SK-N-SH (cell line): Measurements from ENCODE around the gene KCNJ3. TPM values are rescaled to one million over a fixed set of nuclear protein-coding genes. Genes with fewer than 3 reads are reported as not detected.

Experiments
- CTCF ChIA-PET: fragments of 300-600, 350-600 bp; formaldehyde crosslinking; extraction: SDS; loops from one replicate; lab custom pipeline; 2021; lab: Yijun Ruan, JAX
- POLR2A ChIA-PET: fragments of 350-600 bp; sonication (Branson Sonifier 250); formaldehyde crosslinking; extraction: SDS; loops from one replicate; lab custom pipeline; 2020; ENCODE audit warnings: antibody characterized with exemption, inconsistent platforms; lab: Yijun Ruan, JAX
- DNase-seq: peaks from one replicate; pipeline ENCODE4 v3.0.0; 2012
- H2AFZ ChIP-seq: fragments of 200-600 bp; sonication (generic); 2 replicates; pipeline ENCODE4 v1.8.1; 2016; ENCODE audit warnings: antibody characterized with exemption, mild to moderate bottlenecking, low read depth
- H3F3A ChIP-seq: fragments of 200-600 bp; sonication (generic); replicated peaks from 2 replicates; pipeline ENCODE3; 2016; ENCODE audit warnings: antibody characterized with exemption, mild to moderate bottlenecking; ENCODE audit not compliant: insufficient read depth
- H3K27ac ChIP-seq, 2 experiments: fragments of 200-500 bp in 1 of 2; fragments of 200-600 bp in 1 of 2; sonication (Bioruptor generic) in 1 of 2; sonication (generic), shearing (Covaris generic) in 1 of 2; 2 replicates each; pipeline versions ENCODE4 v1.5.1 to v1.6.1; 2014 to 2016; ENCODE audit warnings: low read depth in 2 of 2, inconsistent platforms in 1 of 2, low read length in 1 of 2, mild to moderate bottlenecking in 1 of 2, mixed read lengths in 1 of 2
- H3K27me3 ChIP-seq: fragments of 200-600 bp; sonication (generic), shearing (Covaris generic); 2 replicates; pipeline ENCODE4 v1.6.1; 2016; ENCODE audit warnings: mixed run types; ENCODE audit not compliant: insufficient read depth
- H3K36me3 ChIP-seq, 2 experiments: fragments of 200-500 bp in 1 of 2; fragments of 200-600 bp in 1 of 2; sonication (Bioruptor generic) in 1 of 2; sonication (generic) in 1 of 2; replicated peaks in 1 of 2; 2 replicates each; pipeline versions ENCODE3 to v1.5.1; 2014 to 2016; ENCODE audit warnings: low read length in 1 of 2, mild to moderate bottlenecking in 1 of 2; ENCODE audit not compliant: insufficient read depth in 2 of 2, control insufficient read depth in 1 of 2
- H3K4me1 ChIP-seq, 2 experiments: fragments of 200-500 bp in 1 of 2; fragments of 200-600 bp in 1 of 2; sonication (Bioruptor generic) in 1 of 2; sonication (generic), shearing (Covaris generic) in 1 of 2; 2 replicates each; pipeline versions ENCODE4 v1.5.1 to v1.6.1; 2014 to 2016; ENCODE audit warnings: low read depth in 1 of 2, low read length in 1 of 2, mixed run types in 1 of 2; ENCODE audit not compliant: insufficient read depth in 2 of 2, control insufficient read depth in 1 of 2
- H3K4me2 ChIP-seq: fragments of 200-600 bp; sonication (generic), shearing (Covaris generic); 2 replicates; pipeline ENCODE4 v1.6.1; 2017; ENCODE audit warnings: mixed run types
- H3K4me3 ChIP-seq, 2 experiments: fragments of 200-500 bp in 1 of 2; fragments of 200-600 bp in 1 of 2; sonication (Bioruptor generic) in 1 of 2; sonication (generic), shearing (Covaris generic) in 1 of 2; 2 replicates each; pipeline versions ENCODE4 v1.5.1 to v1.8.1; 2014 to 2016; ENCODE audit warnings: low read depth in 2 of 2, inconsistent platforms in 1 of 2, low read length in 1 of 2, mild to moderate bottlenecking in 1 of 2, mixed read lengths in 1 of 2, moderate library complexity in 1 of 2
- H3K79me2 ChIP-seq: fragments of 200-600 bp; sonication (generic); 2 replicates; pipeline ENCODE4 v1.8.1; 2017; ENCODE audit warnings: mild to moderate bottlenecking; ENCODE audit not compliant: insufficient read depth
- H3K9ac ChIP-seq: fragments of 200-600 bp; sonication (generic); 2 replicates; pipeline ENCODE4 v1.6.1; 2017; ENCODE audit warnings: mixed run types
- H3K9me2 ChIP-seq: fragments of 200-600 bp; sonication (generic); 2 replicates; pipeline ENCODE4 v1.6.1; 2017; ENCODE audit warnings: mixed run types
- H3K9me3 ChIP-seq: fragments of 200-600 bp; sonication (generic); 2 replicates; pipeline ENCODE4 v1.6.1; 2017; ENCODE audit warnings: mixed run types, mild to moderate bottlenecking, moderate library complexity
- H4K20me1 ChIP-seq: fragments of 200-600 bp; sonication (generic); 2 replicates; pipeline ENCODE4 v1.6.1; 2017; ENCODE audit warnings: mild to moderate bottlenecking, mixed run types; ENCODE audit not compliant: insufficient read depth
- CTCF ChIP-seq: fragments of 200-600 bp; sonication (generic); IDR thresholded peaks from 2 replicates; pipeline ENCODE4 v1.6.1; 2017; ENCODE audit warnings: antibody characterized with exemption, mild to moderate bottlenecking, moderate library complexity
- ELF1 ChIP-seq: IDR thresholded peaks from 2 replicates; pipeline ENCODE4 v1.4.0; 2012
- EZH2phosphoT487 ChIP-seq: fragments of 200-600 bp; sonication (generic); IDR thresholded peaks from 2 replicates; pipeline ENCODE4 v1.6.1; 2017; ENCODE audit warnings: low read depth, mixed run types, mild to moderate bottlenecking, antibody characterized with exemption, moderate library complexity, borderline replicate concordance
- GATA2 ChIP-seq: sonication (generic); formaldehyde crosslinking; IDR thresholded peaks from 2 replicates; pipeline ENCODE4 v1.5.0; 2020; ENCODE audit warnings: mild to moderate bottlenecking, missing genetic modification reagents
- IRF3 ChIP-seq: fragments of 150-350 bp; IDR thresholded peaks from 2 replicates; pipeline ENCODE4 v1.6.1; 2016; ENCODE audit warnings: mild to moderate bottlenecking, low read depth, low read length
- JUND ChIP-seq: IDR thresholded peaks from 2 replicates; pipeline ENCODE4 v1.4.0; 2012
- MEF2A ChIP-seq: IDR thresholded peaks from 2 replicates; pipeline ENCODE4 v1.4.0; 2012; ENCODE audit warnings: low read depth, borderline replicate concordance
- MXI1 ChIP-seq: IDR thresholded peaks from 2 replicates; pipeline ENCODE4 v1.6.1; 2012; ENCODE audit warnings: mild to moderate bottlenecking, low read depth, low read length, improper control_type of control experiment
- NFIC ChIP-seq: IDR thresholded peaks from 2 replicates; pipeline ENCODE4 v1.4.0; 2012; ENCODE audit warnings: borderline replicate concordance
- NRF1 ChIP-seq: IDR thresholded peaks from 2 replicates; pipeline ENCODE4 v1.6.1; 2012; ENCODE audit warnings: low read depth, mild to moderate bottlenecking, low read length
- REST ChIP-seq: IDR thresholded peaks from 2 replicates; pipeline ENCODE4 v1.6.1; 2012; ENCODE audit warnings: mild to moderate bottlenecking, low read depth, low read length, moderate library complexity
- RFX5 ChIP-seq: IDR thresholded peaks from 2 replicates; pipeline ENCODE4 v1.6.1; 2012; ENCODE audit warnings: mild to moderate bottlenecking, improper control_type of control experiment, low read length
- RXRA ChIP-seq: IDR thresholded peaks from 2 replicates; pipeline ENCODE4 v1.4.0; 2012; ENCODE audit warnings: low read depth, mild to moderate bottlenecking, borderline replicate concordance
- SIN3A ChIP-seq: IDR thresholded peaks from 2 replicates; pipeline ENCODE4 v1.6.1; 2012; ENCODE audit warnings: low read depth, mild to moderate bottlenecking, low read length, moderate library complexity, borderline replicate concordance
- TAF1 ChIP-seq: IDR thresholded peaks from 2 replicates; pipeline ENCODE4 v1.6.1; 2012; ENCODE audit warnings: low read depth, mild to moderate bottlenecking, low read length, moderate library complexity, borderline replicate concordance
- TCF12 ChIP-seq: IDR thresholded peaks from 2 replicates; pipeline ENCODE4 v1.4.0; 2012
- USF1 ChIP-seq: IDR thresholded peaks from 2 replicates; pipeline ENCODE4 v1.4.0; 2012; ENCODE audit warnings: low read depth, borderline replicate concordance
- USF2 ChIP-seq: fragments of 150-350 bp; IDR thresholded peaks from 2 replicates; pipeline ENCODE4 v1.6.1; 2017; ENCODE audit warnings: antibody characterized with exemption, low read length, low read depth, borderline replicate concordance
- WGBS: methylation state at CpG from one replicate; pipeline ENCODE4 v1.1.6; 2017; ENCODE audit warnings: low lambda C conversion rate; 5-methylcytosine and 5-hydroxymethylcytosine counted together
- polyA plus RNA-seq, 3 experiments: library from polyadenylated mRNA; depleted of rRNA; stranded (reverse); fragments of >200 nt; gene quantifications; 2 replicates each; pipeline ENCODE4 v1.2.3, GENCODE V29; 2012

Gene KCNJ3
- polyA plus RNA-seq, 1 of the 3 experiments (the other 2 are of a cell fraction) = not detected

GRCh38 chr2:154706660-154707059 is 8.2 kb downstream of the KCNJ3 start:
- ChIA-PET CTCF (no interaction called here), POLR2A (no interaction called here)
- H3F3A ChIP-seq = no peaks in the 10 kb centered on the region
- H2AFZ ChIP-seq = no peak overlapping the region
- no peaks in the 10 kb centered on the region for H3K9me2 ChIP-seq
- no peaks in the 10 kb centered on the region for H3K4me1 ChIP-seq
- no peak for TF ChIP-seq GATA2 (CRISPR knock-in tag)
- TF ChIP-seq EZH2phosphoT487 = no peak
- no peak for TF ChIP-seq NFIC
- no peak for TF ChIP-seq TAF1
- TF ChIP-seq MXI1 = no peak
- TF ChIP-seq RFX5 = no peak
- no peak for TF ChIP-seq RXRA
- no peak for TF ChIP-seq CTCF
- no peak for TF ChIP-seq JUND
- no peak for TF ChIP-seq ELF1
- no peak for TF ChIP-seq SIN3A
- no peak for TF ChIP-seq NRF1
- no peak for TF ChIP-seq USF1
- TF ChIP-seq MEF2A = no peak
- no peak for TF ChIP-seq IRF3
- no peak for TF ChIP-seq TCF12
- no peak overlapping the region for H3K9ac ChIP-seq
- WGBS = 31% methylated on average over 1 of the region's 1 CpG
- no peak overlapping the region for H3K4me3 ChIP-seq
- DNase-seq = no peak
- no peaks in the 10 kb centered on the region for H3K9me3 ChIP-seq
- H3K27ac ChIP-seq = no peak overlapping the region
- H3K79me2 ChIP-seq = no peaks in the 10 kb centered on the region
- no peaks in the 10 kb centered on the region for H4K20me1 ChIP-seq
- H3K27me3 ChIP-seq = no peaks in the 10 kb centered on the region
- H3K36me3 ChIP-seq = no peaks in the 10 kb centered on the region
- no peak overlapping the region for H3K4me2 ChIP-seq

- Histone ChIP-seq H3K79me2 (no peaks in the 10 kb centered on the region), H3K4me2 (no peak overlapping the region), H3K36me3 (no peaks in the 10 kb centered on the region), H4K20me1 (no peaks in the 10 kb centered on the region), H3K4me1 (no peaks in the 10 kb centered on the region), H3F3A (no peaks in the 10 kb centered on the region), H3K4me3 (no peak overlapping the region), H3K9me3 (no peaks in the 10 kb centered on the region), H3K9ac (no peak overlapping the region), H3K27me3 (no peaks in the 10 kb centered on the region), H2AFZ (no peak overlapping the region), H3K9me2 (no peaks in the 10 kb centered on the region), H3K27ac (no peak overlapping the region)
- ChIA-PET CTCF (interaction anchor here (0.7 kb wide), 1 partner anchor 15 kb away, joined by 3 read pairs; no protein-coding TSS in a partner anchor), POLR2A (no interaction called here)
- TF ChIP-seq MXI1 (no peak), REST (no peak), USF2 (no peak)
- 31% methylated on average over 3 of the region's 3 CpGs for WGBS
- DNase-seq = no peak
These were observed 9.6 kb downstream of the KCNJ3 start for GRCh38 chr2:154707994-154708575.
